Fibroblast of lung (primary cell): Measurements from ENCODE around the gene LPGAT1. TPM values are rescaled to one million over a fixed set of nuclear protein-coding genes. Genes with fewer than 3 reads are reported as not detected.

Experiments used
- DNase-seq, 2 donors: peaks; one replicate each; pipeline versions ENCODE4 v3.0.0 to v3.0.0-alpha.2; 2010; ENCODE audit warnings: low read depth in 2 of 2
- H2AFZ ChIP-seq: 2 replicates; pipeline ENCODE4 v1.5.1; 2012; ENCODE audit warnings: low read length, control low read depth, inconsistent platforms
- H3K27ac ChIP-seq: 2 replicates; pipeline ENCODE4 v1.5.1; 2011; ENCODE audit warnings: low read length, control low read depth; ENCODE audit not compliant: insufficient read depth
- H3K27me3 ChIP-seq: 2 replicates; pipeline ENCODE4 v1.5.1; 2011; ENCODE audit warnings: mild to moderate bottlenecking, low read length; ENCODE audit not compliant: control insufficient read depth, insufficient read depth
- H3K36me3 ChIP-seq: 2 replicates; pipeline ENCODE4 v1.5.1; 2011; ENCODE audit warnings: low read length; ENCODE audit not compliant: control insufficient read depth, insufficient read depth
- H3K4me1 ChIP-seq: 2 replicates; pipeline ENCODE4 v1.5.1; 2011; ENCODE audit warnings: low read length; ENCODE audit not compliant: control insufficient read depth, insufficient read depth; ENCODE audit errors: extremely low read depth
- H3K4me2 ChIP-seq: 2 replicates; pipeline ENCODE4 v1.5.1; 2011; ENCODE audit warnings: low read length, control low read depth; ENCODE audit not compliant: insufficient read depth; ENCODE audit errors: extremely low read depth
- H3K4me3 ChIP-seq, 4 experiments: fragments of 200-600 bp in 1 of 4; sonication (generic) in 1 of 4; replicated peaks in 1 of 4; 2 replicates each; pipeline ENCODE4 v1.5.1; 2011 to 2016; ENCODE audit warnings: low read length in 4 of 4, low read depth in 3 of 4, mild to moderate bottlenecking in 3 of 4, control low read depth in 2 of 4, inconsistent platforms in 1 of 4, mixed read lengths in 1 of 4; ENCODE audit not compliant: insufficient read depth in 1 of 4; ENCODE audit errors: control extremely low read depth in 1 of 4
- H3K79me2 ChIP-seq: 2 replicates; pipeline ENCODE4 v1.5.1; 2012; ENCODE audit warnings: mild to moderate bottlenecking, low read length, inconsistent platforms; ENCODE audit not compliant: control insufficient read depth, insufficient read depth
- H3K9ac ChIP-seq: 2 replicates; pipeline ENCODE4 v1.5.1; 2011; ENCODE audit warnings: mild to moderate bottlenecking, low read length, control low read depth; ENCODE audit not compliant: insufficient read depth
- H3K9me3 ChIP-seq: 2 replicates; pipeline ENCODE4 v1.5.1; 2012; ENCODE audit warnings: low read depth, low read length; ENCODE audit not compliant: control insufficient read depth, insufficient read depth
- H4K20me1 ChIP-seq: 2 replicates; pipeline ENCODE4 v1.5.1; 2011; ENCODE audit warnings: low read length; ENCODE audit not compliant: control insufficient read depth, insufficient read depth; ENCODE audit errors: extremely low read depth
- CTCF ChIP-seq, 2 donors: IDR thresholded peaks in 1 of 2; conservative IDR thresholded peaks in 1 of 2; 1 replicate in 1 of 2; 2 replicates in 1 of 2; pipeline ENCODE4 v1.5.1; 2011 to 2012; ENCODE audit warnings: low read length in 2 of 2, control low read depth in 1 of 2, inconsistent platforms in 1 of 2, low read depth in 1 of 2, mild to moderate bottlenecking in 1 of 2
- EZH2 ChIP-seq: IDR thresholded peaks from 2 replicates; pipeline ENCODE4 v1.5.1; 2012; ENCODE audit warnings: low read length, control low read depth, mild to moderate bottlenecking; ENCODE audit errors: missing control alignments
- polyA plus RNA-seq, 2 donors: library from polyadenylated mRNA; depleted of rRNA in 1 of 2; stranded (reverse) in 1 of 2; unstranded in 1 of 2; fragments of >200 nt; gene quantifications; 2 replicates each; pipeline ENCODE4 v1.2.1, GENCODE V29; 2011 to 2012; ENCODE audit warnings: missing spikeins in 1 of 2
- total RNA-seq: library from RNA; depleted of rRNA; stranded (reverse); fragments of >200 nt; gene quantifications from 2 replicates; pipeline ENCODE4 v1.2.1, GENCODE V29; 2014

Gene LPGAT1
- total and polyA plus RNA-seq, 2 donors (not counting 1 experiment from before 2014, with no cell fraction given), result 20.7 to 34.7 TPM

- Histone ChIP-seq H3K4me2 (no peak overlapping the region), H3K36me3 (no peaks in the 10 kb centered on the region), H3K27ac (no peak overlapping the region), H3K9me3 (no peaks in the 10 kb centered on the region), H3K9ac (no peak overlapping the region), H3K27me3 (no peaks in the 10 kb centered on the region), H3K4me1 (no peaks in the 10 kb centered on the region), H3K79me2 (no peaks in the 10 kb centered on the region), H2AFZ (no peak overlapping the region), H4K20me1 (no peaks in the 10 kb centered on the region), H3K4me3 (no peak overlapping the region)
- no peak for DNase-seq
- TF ChIP-seq CTCF (conservative IDR thresholded peaks at IDR 0.05 in 1 of 2, IDR thresholded peaks at IDR 0.05 in 1 of 2; ENCODE audit: low read depth in 1 of 2, low read length in 2 of 2) (no peak), EZH2 (no peak)
These were observed 18.7 kb downstream of the LPGAT1 start for GRCh38 chr1:211811848-211812247.

GRCh38 chr1:211811126-211811525 is 19.4 kb downstream of the LPGAT1 start:
- peak in 1 of 2 donors; percentile 47 for DNase-seq
- Histone ChIP-seq H3K27me3 (no peaks in the 10 kb centered on the region), H2AFZ (no peak overlapping the region), H3K9ac (no peak overlapping the region), H3K79me2 (no peaks in the 10 kb centered on the region), H3K36me3 (no peaks in the 10 kb centered on the region), H3K4me1 (no peaks in the 10 kb centered on the region), H3K4me3 (no peak overlapping the region), H3K4me2 (no peak overlapping the region), H4K20me1 (no peaks in the 10 kb centered on the region), H3K9me3 (no peaks in the 10 kb centered on the region), H3K27ac (no peak overlapping the region)
- TF ChIP-seq CTCF (conservative IDR thresholded peaks at IDR 0.05 in 1 of 2, IDR thresholded peaks at IDR 0.05 in 1 of 2; ENCODE audit: low read depth in 1 of 2, low read length in 2 of 2), result no peak
- TF ChIP-seq EZH2, result no peak

- Histone ChIP-seq H3K9me3 (no peaks in the 10 kb centered on the region), H4K20me1 (no peaks in the 10 kb centered on the region), H3K27me3 (no peaks in the 10 kb centered on the region), H2AFZ (no peak overlapping the region), H3K4me2 (no peak overlapping the region), H3K79me2 (no peaks in the 10 kb centered on the region), H3K4me3 (no peak overlapping the region), H3K36me3 (no peaks in the 10 kb centered on the region), H3K9ac (no peak overlapping the region), H3K4me1 (no peaks in the 10 kb centered on the region), H3K27ac (no peak overlapping the region)
- DNase-seq, result no peak
- TF ChIP-seq EZH2 (no peak), CTCF (conservative IDR thresholded peaks at IDR 0.05 in 1 of 2, IDR thresholded peaks at IDR 0.05 in 1 of 2; ENCODE audit: low read depth in 1 of 2, low read length in 2 of 2) (no peak)
These were observed 22.1 kb downstream of the LPGAT1 start for GRCh38 chr1:211808475-211808874.
